HEK293 (cell line): ENCODE measurements around the gene FOXL2.
A peak's percentile ranks its signal among the peaks of the same experiment; 100 is the strongest.

Experiments used
- FEZF1 ChIP-seq: fragments of 450-650 bp; formaldehyde crosslinking; IDR thresholded peaks from 2 replicates; pipeline ENCODE4 v1.5.1; 2016; ENCODE audit warnings: missing biosample characterization, missing genetic modification characterization
- TRIM28 ChIP-seq: IDR thresholded peaks from 2 replicates; pipeline ENCODE4 v1.6.1; 2011; ENCODE audit warnings: low read length, control low read depth, borderline replicate concordance
- YY2 ChIP-seq: fragments of 450-650 bp; formaldehyde crosslinking; IDR thresholded peaks from 2 replicates; pipeline ENCODE4 v1.5.1; 2016; ENCODE audit warnings: missing biosample characterization, missing genetic modification characterization
- ZBTB11 ChIP-seq: fragments of 450-650 bp; formaldehyde crosslinking; conservative IDR thresholded peaks from 2 replicates; pipeline ENCODE4 v1.5.1; 2016; ENCODE audit warnings: low read depth, missing biosample characterization, missing genetic modification characterization
- ZBTB8A ChIP-seq: fragments of 450-650 bp; formaldehyde crosslinking; IDR thresholded peaks from 2 replicates; pipeline ENCODE4 v1.5.1; 2016; ENCODE audit warnings: missing biosample characterization, missing genetic modification characterization
- ZNF175 ChIP-seq: fragments of 450-650 bp; formaldehyde crosslinking; IDR thresholded peaks from 2 replicates; pipeline ENCODE4 v1.5.1; 2016; ENCODE audit warnings: missing biosample characterization, missing genetic modification characterization
- ZNF354C ChIP-seq: fragments of 450-650 bp; formaldehyde crosslinking; IDR thresholded peaks from 2 replicates; pipeline ENCODE4 v1.5.1; 2016; ENCODE audit warnings: missing biosample characterization, missing genetic modification characterization, low read depth, borderline replicate concordance
- ZNF501 ChIP-seq: fragments of 450-650 bp; formaldehyde crosslinking; IDR thresholded peaks from 2 replicates; pipeline ENCODE4 v1.5.1; 2016; ENCODE audit warnings: missing biosample characterization, missing genetic modification characterization
- ZNF785 ChIP-seq: fragments of 450-650 bp; formaldehyde crosslinking; IDR thresholded peaks from 2 replicates; pipeline ENCODE4 v1.5.1; 2016; ENCODE audit warnings: missing biosample characterization, missing genetic modification characterization
- TF ChIP-seq, protein P1 (sequence below): fragments of 450-650 bp; formaldehyde crosslinking; IDR thresholded peaks from 2 replicates; pipeline ENCODE4 v1.5.1; 2016; ENCODE audit warnings: missing biosample characterization, missing genetic modification characterization
- TF ChIP-seq, protein P2 (sequence below): fragments of 450-650 bp; formaldehyde crosslinking; IDR thresholded peaks from 2 replicates; pipeline ENCODE4 v1.5.1; 2016; ENCODE audit warnings: missing biosample characterization, missing genetic modification characterization
- TF ChIP-seq, protein P3 (sequence below): fragments of 450-650 bp; formaldehyde crosslinking; IDR thresholded peaks from 2 replicates; pipeline ENCODE4 v1.5.1; 2016; ENCODE audit warnings: missing biosample characterization, missing genetic modification characterization, low read depth
- TF ChIP-seq, protein P4 (sequence below): fragments of 450-650 bp; formaldehyde crosslinking; IDR thresholded peaks from 2 replicates; pipeline ENCODE4 v1.5.1; 2016; ENCODE audit warnings: missing biosample characterization, missing genetic modification characterization
- TF ChIP-seq, protein P5 (sequence below): fragments of 450-650 bp; formaldehyde crosslinking; IDR thresholded peaks from 2 replicates; pipeline ENCODE4 v1.5.1; 2017; ENCODE audit warnings: missing biosample characterization, mild to moderate bottlenecking, missing genetic modification characterization, moderate library complexity
- TF ChIP-seq, protein P6 (sequence below): fragments of 450-650 bp; formaldehyde crosslinking; IDR thresholded peaks from 2 replicates; pipeline ENCODE4; 2016; ENCODE audit warnings: missing biosample characterization, missing genetic modification characterization

Gene FOXL2

GRCh38 chr3:138935863-138936740 is 10.8 kb downstream of the FOXL2 start (continued):
- TF ChIP-seq, protein P1, sequence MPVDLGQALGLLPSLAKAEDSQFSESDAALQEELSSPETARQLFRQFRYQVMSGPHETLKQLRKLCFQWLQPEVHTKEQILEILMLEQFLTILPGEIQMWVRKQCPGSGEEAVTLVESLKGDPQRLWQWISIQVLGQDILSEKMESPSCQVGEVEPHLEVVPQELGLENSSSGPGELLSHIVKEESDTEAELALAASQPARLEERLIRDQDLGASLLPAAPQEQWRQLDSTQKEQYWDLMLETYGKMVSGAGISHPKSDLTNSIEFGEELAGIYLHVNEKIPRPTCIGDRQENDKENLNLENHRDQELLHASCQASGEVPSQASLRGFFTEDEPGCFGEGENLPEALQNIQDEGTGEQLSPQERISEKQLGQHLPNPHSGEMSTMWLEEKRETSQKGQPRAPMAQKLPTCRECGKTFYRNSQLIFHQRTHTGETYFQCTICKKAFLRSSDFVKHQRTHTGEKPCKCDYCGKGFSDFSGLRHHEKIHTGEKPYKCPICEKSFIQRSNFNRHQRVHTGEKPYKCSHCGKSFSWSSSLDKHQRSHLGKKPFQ: no peak
- 0 out of 2 replicates have a peak, but pooled peaks have one; percentile 20 for TF ChIP-seq TRIM28
- TF ChIP-seq ZNF354C (tag by site-specific recombination): no peak
- TF ChIP-seq FEZF1 (tag by site-specific recombination): no peak
- TF ChIP-seq, protein P2, sequence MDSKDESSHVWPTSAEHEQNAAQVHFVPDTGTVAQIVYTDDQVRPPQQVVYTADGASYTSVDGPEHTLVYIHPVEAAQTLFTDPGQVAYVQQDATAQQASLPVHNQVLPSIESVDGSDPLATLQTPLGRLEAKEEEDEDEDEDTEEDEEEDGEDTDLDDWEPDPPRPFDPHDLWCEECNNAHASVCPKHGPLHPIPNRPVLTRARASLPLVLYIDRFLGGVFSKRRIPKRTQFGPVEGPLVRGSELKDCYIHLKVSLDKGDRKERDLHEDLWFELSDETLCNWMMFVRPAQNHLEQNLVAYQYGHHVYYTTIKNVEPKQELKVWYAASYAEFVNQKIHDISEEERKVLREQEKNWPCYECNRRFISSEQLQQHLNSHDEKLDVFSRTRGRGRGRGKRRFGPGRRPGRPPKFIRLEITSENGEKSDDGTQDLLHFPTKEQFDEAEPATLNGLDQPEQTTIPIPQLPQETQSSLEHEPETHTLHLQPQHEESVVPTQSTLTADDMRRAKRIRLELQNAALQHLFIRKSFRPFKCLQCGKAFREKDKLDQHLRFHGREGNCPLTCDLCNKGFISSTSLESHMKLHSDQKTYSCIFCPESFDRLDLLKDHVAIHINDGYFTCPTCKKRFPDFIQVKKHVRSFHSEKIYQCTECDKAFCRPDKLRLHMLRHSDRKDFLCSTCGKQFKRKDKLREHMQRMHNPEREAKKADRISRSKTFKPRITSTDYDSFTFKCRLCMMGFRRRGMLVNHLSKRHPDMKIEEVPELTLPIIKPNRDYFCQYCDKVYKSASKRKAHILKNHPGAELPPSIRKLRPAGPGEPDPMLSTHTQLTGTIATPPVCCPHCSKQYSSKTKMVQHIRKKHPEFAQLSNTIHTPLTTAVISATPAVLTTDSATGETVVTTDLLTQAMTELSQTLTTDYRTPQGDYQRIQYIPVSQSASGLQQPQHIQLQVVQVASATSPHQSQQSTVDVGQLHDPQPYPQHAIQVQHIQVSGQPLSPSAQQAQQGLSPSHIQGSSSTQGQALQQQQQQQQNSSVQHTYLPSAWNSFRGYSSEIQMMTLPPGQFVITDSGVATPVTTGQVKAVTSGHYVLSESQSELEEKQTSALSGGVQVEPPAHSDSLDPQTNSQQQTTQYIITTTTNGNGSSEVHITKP (tag by site-specific recombination): 0 out of 2 replicates have a peak, but pooled peaks have one; percentile 67
- TF ChIP-seq, protein P3, sequence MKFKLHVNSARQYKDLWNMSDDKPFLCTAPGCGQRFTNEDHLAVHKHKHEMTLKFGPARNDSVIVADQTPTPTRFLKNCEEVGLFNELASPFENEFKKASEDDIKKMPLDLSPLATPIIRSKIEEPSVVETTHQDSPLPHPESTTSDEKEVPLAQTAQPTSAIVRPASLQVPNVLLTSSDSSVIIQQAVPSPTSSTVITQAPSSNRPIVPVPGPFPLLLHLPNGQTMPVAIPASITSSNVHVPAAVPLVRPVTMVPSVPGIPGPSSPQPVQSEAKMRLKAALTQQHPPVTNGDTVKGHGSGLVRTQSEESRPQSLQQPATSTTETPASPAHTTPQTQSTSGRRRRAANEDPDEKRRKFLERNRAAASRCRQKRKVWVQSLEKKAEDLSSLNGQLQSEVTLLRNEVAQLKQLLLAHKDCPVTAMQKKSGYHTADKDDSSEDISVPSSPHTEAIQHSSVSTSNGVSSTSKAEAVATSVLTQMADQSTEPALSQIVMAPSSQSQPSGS (tag by site-specific recombination): no peak
- no peak for TF ChIP-seq ZNF501 (tag by site-specific recombination)
- TF ChIP-seq, protein P4, sequence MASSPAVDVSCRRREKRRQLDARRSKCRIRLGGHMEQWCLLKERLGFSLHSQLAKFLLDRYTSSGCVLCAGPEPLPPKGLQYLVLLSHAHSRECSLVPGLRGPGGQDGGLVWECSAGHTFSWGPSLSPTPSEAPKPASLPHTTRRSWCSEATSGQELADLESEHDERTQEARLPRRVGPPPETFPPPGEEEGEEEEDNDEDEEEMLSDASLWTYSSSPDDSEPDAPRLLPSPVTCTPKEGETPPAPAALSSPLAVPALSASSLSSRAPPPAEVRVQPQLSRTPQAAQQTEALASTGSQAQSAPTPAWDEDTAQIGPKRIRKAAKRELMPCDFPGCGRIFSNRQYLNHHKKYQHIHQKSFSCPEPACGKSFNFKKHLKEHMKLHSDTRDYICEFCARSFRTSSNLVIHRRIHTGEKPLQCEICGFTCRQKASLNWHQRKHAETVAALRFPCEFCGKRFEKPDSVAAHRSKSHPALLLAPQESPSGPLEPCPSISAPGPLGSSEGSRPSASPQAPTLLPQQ: 0 out of 2 replicates have a peak, but pooled peaks have one; percentile 22
- TF ChIP-seq, protein P5, sequence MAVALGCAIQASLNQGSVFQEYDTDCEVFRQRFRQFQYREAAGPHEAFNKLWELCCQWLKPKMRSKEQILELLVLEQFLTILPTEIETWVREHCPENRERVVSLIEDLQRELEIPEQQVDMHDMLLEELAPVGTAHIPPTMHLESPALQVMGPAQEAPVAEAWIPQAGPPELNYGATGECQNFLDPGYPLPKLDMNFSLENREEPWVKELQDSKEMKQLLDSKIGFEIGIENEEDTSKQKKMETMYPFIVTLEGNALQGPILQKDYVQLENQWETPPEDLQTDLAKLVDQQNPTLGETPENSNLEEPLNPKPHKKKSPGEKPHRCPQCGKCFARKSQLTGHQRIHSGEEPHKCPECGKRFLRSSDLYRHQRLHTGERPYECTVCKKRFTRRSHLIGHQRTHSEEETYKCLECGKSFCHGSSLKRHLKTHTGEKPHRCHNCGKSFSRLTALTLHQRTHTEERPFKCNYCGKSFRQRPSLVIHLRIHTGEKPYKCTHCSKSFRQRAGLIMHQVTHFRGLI (tag by site-specific recombination): peak; percentile 93
- TF ChIP-seq ZNF785: no peak
- TF ChIP-seq YY2 (tag by site-specific recombination): no peak
- no peak for TF ChIP-seq ZNF175 (tag by site-specific recombination)
- TF ChIP-seq, protein P6, sequence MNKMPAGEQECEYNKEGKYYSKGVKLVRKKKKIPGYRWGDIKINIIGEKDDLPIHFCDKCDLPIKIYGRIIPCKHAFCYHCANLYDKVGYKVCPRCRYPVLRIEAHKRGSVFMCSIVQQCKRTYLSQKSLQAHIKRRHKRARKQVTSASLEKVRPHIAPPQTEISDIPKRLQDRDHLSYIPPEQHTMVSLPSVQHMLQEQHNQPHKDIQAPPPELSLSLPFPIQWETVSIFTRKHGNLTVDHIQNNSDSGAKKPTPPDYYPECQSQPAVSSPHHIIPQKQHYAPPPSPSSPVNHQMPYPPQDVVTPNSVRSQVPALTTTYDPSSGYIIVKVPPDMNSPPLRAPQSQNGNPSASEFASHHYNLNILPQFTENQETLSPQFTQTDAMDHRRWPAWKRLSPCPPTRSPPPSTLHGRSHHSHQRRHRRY (tag by site-specific recombination): no peak
- TF ChIP-seq ZBTB8A (tag by site-specific recombination): peak; percentile 35; the same call in 1 of the 2 replicates
- TF ChIP-seq ZBTB11: 0 out of 2 replicates have a peak, but pooled peaks have one; percentile 14
- TF ChIP-seq, all 188 proteins: peak for 24
